HepG2 (cell line): ENCODE data around the gene ARL16. TPM values are rescaled to one million over a fixed set of nuclear protein-coding genes. Genes with fewer than 3 reads are reported as not detected.

Experiments used
- ATAC-seq: fragments of 200-7000 bp; cut with Tn5 transposase; 3 replicates; pipeline ENCODE4 v1.9.1; 2020; ENCODE audit warnings: mild to moderate bottlenecking, moderate library complexity
- BruUV-seq: library from RNA; stranded (reverse); fragments of 400-500 nt; replicated peaks from 2 replicates; lab custom pipeline; 2021; lab: Mats Ljungman, UMichigan
- CTCF ChIA-PET: fragments of 300-600 bp; formaldehyde crosslinking; extraction: SDS; loops from one replicate; lab custom pipeline; 2021; ENCODE audit warnings: low total read pairs, inconsistent platforms, low intra/inter-chr PET ratio; lab: Yijun Ruan, JAX
- POLR2A ChIA-PET: fragments of 350-600 bp; sonication (Branson Sonifier 250); formaldehyde crosslinking; loops from one replicate; lab custom pipeline; 2020; ENCODE audit warnings: antibody characterized with exemption, inconsistent platforms; lab: Yijun Ruan, JAX
- DNase-seq: peaks from one replicate; pipeline ENCODE4 v3.0.0-alpha.2; 2015; ENCODE audit warnings: low spot score
- FAIRE-seq: peaks from 3 replicates; lab custom pipeline; 2011; peaks lifted over from hg19 to GRCh38; lab: Jason Lieb, UNC
- H2AFZ ChIP-seq: one replicate; pipeline ENCODE4 v1.6.1; 2011; ENCODE audit warnings: low read length, inconsistent platforms
- H3K27ac ChIP-seq: fragments of 300-600 bp; 3 replicates; pipeline ENCODE4 v1.8.0; 2011; ENCODE audit warnings: mixed run types, mild to moderate bottlenecking, mixed read lengths, low read length, inconsistent platforms; ENCODE audit not compliant: insufficient read depth; ENCODE audit errors: extremely low read length
- H3K27me3 ChIP-seq, 2 experiments: fragments of 200-600 bp in 1 of 2; 2 replicates in 1 of 2; 3 replicates in 1 of 2; pipeline versions ENCODE4 v1.6.0 to v1.8.0; 2011; ENCODE audit warnings: low read length in 2 of 2, mild to moderate bottlenecking in 2 of 2, moderate library complexity in 2 of 2, inconsistent platforms in 1 of 2; ENCODE audit not compliant: insufficient read depth in 2 of 2, control insufficient read depth in 1 of 2
- H3K36me3 ChIP-seq, 2 experiments: fragments of 200-600 bp in 1 of 2; replicated peaks in 1 of 2; 2 replicates in 1 of 2; 3 replicates in 1 of 2; pipeline versions ENCODE4 v1.5.1 to v1.8.0; 2011; ENCODE audit warnings: low read length in 2 of 2, inconsistent platforms in 1 of 2; ENCODE audit not compliant: insufficient read depth in 2 of 2, control insufficient read depth in 1 of 2
- H3K4me1 ChIP-seq: 2 replicates; pipeline ENCODE4 v1.5.1; 2012; ENCODE audit warnings: low read length, inconsistent platforms; ENCODE audit not compliant: insufficient read depth
- H3K4me2 ChIP-seq: 2 replicates; pipeline ENCODE4 v1.6.0; 2011; ENCODE audit warnings: low read depth, low read length, inconsistent platforms
- H3K4me3 ChIP-seq, 3 experiments: fragments of 200-600 bp in 1 of 3; sonication (generic), shearing (Covaris generic) in 1 of 3; replicated peaks in 1 of 3; 2 replicates each; pipeline ENCODE4 v1.5.1; 2011 to 2016; ENCODE audit warnings: low read length in 3 of 3, inconsistent platforms in 2 of 3, low read depth in 2 of 3, mild to moderate bottlenecking in 2 of 3, control low read depth in 1 of 3, mixed read lengths in 1 of 3; ENCODE audit not compliant: insufficient read depth in 1 of 3
- H3K79me2 ChIP-seq: one replicate; pipeline ENCODE4 v1.6.1; 2011; ENCODE audit warnings: low read length, inconsistent platforms; ENCODE audit not compliant: insufficient read depth
- H3K9ac ChIP-seq: 2 replicates; pipeline ENCODE4 v1.6.0; 2011; ENCODE audit warnings: mild to moderate bottlenecking, low read depth, low read length, inconsistent platforms; ENCODE audit not compliant: insufficient read depth
- H3K9me3 ChIP-seq: 2 replicates; pipeline ENCODE4 v1.5.1; 2012; ENCODE audit warnings: mild to moderate bottlenecking, low read length
- H4K20me1 ChIP-seq: 2 replicates; pipeline ENCODE4 v1.6.0; 2011; ENCODE audit warnings: inconsistent platforms, mild to moderate bottlenecking, low read length, moderate library complexity; ENCODE audit not compliant: insufficient read depth
- ADNP ChIP-seq: sonication (generic); formaldehyde crosslinking; IDR thresholded peaks from 2 replicates; pipeline ENCODE4 v1.4.0; 2020; ENCODE audit warnings: missing genetic modification reagents
- CHCHD3 ChIP-seq: sonication (generic); formaldehyde crosslinking; IDR thresholded peaks from 2 replicates; pipeline ENCODE4 v1.8.0; 2022; ENCODE audit warnings: mild to moderate bottlenecking, missing genetic modification reagents, moderate library complexity
- DR1 ChIP-seq: sonication (generic); formaldehyde crosslinking; IDR thresholded peaks from 2 replicates; pipeline ENCODE4 v1.8.0; 2021; ENCODE audit warnings: mild to moderate bottlenecking, missing genetic modification reagents, inconsistent platforms
- EED ChIP-seq: sonication (generic); formaldehyde crosslinking; IDR thresholded peaks from 2 replicates; pipeline ENCODE4 v1.5.0; 2020; ENCODE audit warnings: mild to moderate bottlenecking, missing genetic modification reagents
- ERF ChIP-seq: IDR thresholded peaks from 2 replicates; pipeline ENCODE4 v1.6.1; 2018; ENCODE audit warnings: missing biosample characterization, missing genetic modification reagents
- HIVEP1 ChIP-seq: sonication (generic); formaldehyde crosslinking; IDR thresholded peaks from 2 replicates; pipeline ENCODE4 v1.4.0; 2020; ENCODE audit warnings: mild to moderate bottlenecking, missing genetic modification reagents
- HNRNPLL ChIP-seq: fragments of 200-400 bp; formaldehyde crosslinking; IDR thresholded peaks from 2 replicates; pipeline ENCODE4 v1.6.1; 2017; ENCODE audit warnings: mild to moderate bottlenecking, low read depth, low read length; ENCODE audit not compliant: poor library complexity, severe bottlenecking
- KAT2B ChIP-seq: fragments of 150-350 bp; IDR thresholded peaks from 2 replicates; pipeline ENCODE4 v1.6.1; 2014; ENCODE audit warnings: low read depth, low read length, borderline replicate concordance
- KAT7 ChIP-seq: IDR thresholded peaks from 2 replicates; pipeline ENCODE4 v1.6.1; 2018; ENCODE audit warnings: borderline replicate concordance, missing compliant biosample characterization
- PRDM10 ChIP-seq: sonication (generic); formaldehyde crosslinking; IDR thresholded peaks from 2 replicates; pipeline ENCODE4 v1.4.0; 2020; ENCODE audit warnings: low read depth, missing genetic modification reagents
- SNAPC2 ChIP-seq: sonication (generic); formaldehyde crosslinking; IDR thresholded peaks from 2 replicates; pipeline ENCODE4 v1.8.1; 2022; ENCODE audit warnings: mild to moderate bottlenecking, missing genetic modification reagents
- TAF1 ChIP-seq: sonication (generic); formaldehyde crosslinking; IDR thresholded peaks from 2 replicates; pipeline ENCODE4 v1.4.0; 2020; ENCODE audit warnings: missing genetic modification reagents
- ZMAT3 ChIP-seq: sonication (generic); formaldehyde crosslinking; conservative IDR thresholded peaks from 2 replicates; pipeline ENCODE4 v1.7.0; 2021; ENCODE audit warnings: missing genetic modification reagents
- ZMYM3 ChIP-seq: sonication (generic); formaldehyde crosslinking; IDR thresholded peaks from 2 replicates; pipeline ENCODE4 v1.5.1; 2020; ENCODE audit warnings: mild to moderate bottlenecking, missing genetic modification reagents
- ZNF281 ChIP-seq: sonication (generic); formaldehyde crosslinking; IDR thresholded peaks from 2 replicates; pipeline ENCODE4 v1.4.0; 2020; ENCODE audit warnings: missing genetic modification reagents, borderline replicate concordance
- ZNF557 ChIP-seq: sonication (generic); formaldehyde crosslinking; IDR thresholded peaks from 2 replicates; pipeline ENCODE4 v1.4.0; 2020; ENCODE audit warnings: missing genetic modification reagents
- ZZZ3 ChIP-seq: sonication (generic); formaldehyde crosslinking; IDR thresholded peaks from 2 replicates; pipeline ENCODE4 v1.4.0; 2020; ENCODE audit warnings: missing genetic modification reagents, mild to moderate bottlenecking, borderline replicate concordance
- WGBS: methylation state at CpG from one replicate; pipeline ENCODE4 v1.1.6; 2017; ENCODE audit warnings: low lambda C conversion rate; 5-methylcytosine and 5-hydroxymethylcytosine counted together
- in situ Hi-C: cut with HindIII; loops from 2 replicates; pipeline ENCODE4 v1.10.0; 2017; ENCODE audit warnings: low pct_unique_long_range_greater_than_20kb; ENCODE audit not compliant: extremely low pct_ligation_motif_present
- intact Hi-C: fragments of 100-400 bp; cut with micrococcal nuclease; formaldehyde crosslinking; loops from one replicate; pipeline ENCODE4 v1.10.0; 2022; ENCODE audit not compliant: unreplicated experiment
- polyA plus RNA-seq, 8 experiments: library from polyadenylated mRNA; depleted of rRNA in 3 of 8; stranded (reverse) in 7 of 8; unstranded in 1 of 8; fragments of >200 nt; fragmentation: Illumina TruSeq in 4 of 8; extraction: Trizol in 4 of 8; gene quantifications; 2 replicates each; pipeline versions ENCODE4 v1.2.1 to v1.2.3, GENCODE V29; 2011 to 2016; ENCODE audit warnings: low read depth in 4 of 8, missing spikeins in 1 of 8, mixed read lengths in 1 of 8; ENCODE audit not compliant: insufficient read depth in 1 of 8
- total RNA-seq, 5 experiments: library from RNA; depleted of rRNA; stranded (reverse); fragments of >200 nt; fragmentation: Illumina TruSeq; extraction: Trizol; gene quantifications; 2 replicates each; pipeline ENCODE4 v1.2.3, GENCODE V29; 2016; ENCODE audit warnings: low read depth in 1 of 5

Gene ARL16
- total and polyA plus RNA-seq, 2 of the 13 experiments (the other 11 are each of a cell fraction or from before 2014, with no cell fraction given), result 20.8 to 30.8 TPM

GRCh38 chr17:81656835-81657234, 26.8 kb downstream of the ARL16 start:
- no TSS peak for BruUV-seq
- no peak for TF ChIP-seq DR1
- TF ChIP-seq KAT7, result no peak
- no peak for TF ChIP-seq ZNF557 (CRISPR knock-in tag)
- no peak for TF ChIP-seq ERF (CRISPR knock-in tag)
- no peak for TF ChIP-seq KAT2B
- no peak for TF ChIP-seq ZZZ3
- no peak for TF ChIP-seq SNAPC2 (CRISPR knock-in tag)
- no peak for TF ChIP-seq TAF1
- no peak for TF ChIP-seq ZMAT3 (CRISPR knock-in tag)
- 0 out of 2 replicates have a peak, but pooled peaks have one; percentile 64 for TF ChIP-seq EED (CRISPR knock-in tag)
- no peak for TF ChIP-seq ADNP (CRISPR knock-in tag)
- no peak for TF ChIP-seq CHCHD3 (CRISPR knock-in tag)
- no peak for TF ChIP-seq PRDM10 (CRISPR knock-in tag)
- TF ChIP-seq ZMYM3 (CRISPR knock-in tag), result peak; percentile 98
- TF ChIP-seq HIVEP1 (CRISPR knock-in tag), result no peak
- no peak for TF ChIP-seq ZNF281 (CRISPR knock-in tag)
- no peak for TF ChIP-seq HNRNPLL

More at GRCh38 chr17:81656835-81657234, 26.8 kb downstream of the ARL16 start:
- H3K27ac ChIP-seq, result no peak overlapping the region
- no peak overlapping the region for H3K9ac ChIP-seq
- ChIA-PET POLR2A (interaction anchor here (2.0 kb wide), 1 partner anchor 9 kb away, joined by 12 read pairs; no protein-coding TSS in a partner anchor), CTCF (no interaction called here)
- no peak overlapping the region for H3K4me2 ChIP-seq
- FAIRE-seq, result no peak
- intact Hi-C loops (no loop called here), in situ Hi-C loops (no loop called here)
- WGBS, result 20% methylated on average over 4 of the region's 4 CpGs
- H2AFZ ChIP-seq, result no peak overlapping the region
- no peak overlapping the region for H3K4me3 ChIP-seq
- H3K27me3 ChIP-seq, result peaks cover 0 to 17% of the 10 kb centered on the region in 2 experiments; a peak in 3 of 5 replicates
- H4K20me1 ChIP-seq, result no peaks in the 10 kb centered on the region
- H3K79me2 ChIP-seq, result no peaks in the 10 kb centered on the region
- no peak for ATAC-seq
- no peak for DNase-seq
- no peaks in the 10 kb centered on the region for H3K9me3 ChIP-seq
- peaks cover 71% of the 10 kb centered on the region for H3K4me1 ChIP-seq
- no peaks in the 10 kb centered on the region for H3K36me3 ChIP-seq
